AG09309 (cell line): ENCODE measurements around the gene PSMD13.
A peak's percentile ranks its signal among the peaks of the same experiment; 100 is the strongest.
"Not testable (repeated sequence)": the region's sequence is repeated elsewhere in the genome, so short reads cannot be mapped to it uniquely, and the experiment has no call there.

Source experiments
- DNase-seq: peaks from one replicate; pipeline ENCODE4 v3.0.0-alpha.2; 2010; ENCODE audit warnings: low read depth
- H3K4me3 ChIP-seq: 2 replicates; pipeline ENCODE4 v1.5.1; 2011; ENCODE audit warnings: mild to moderate bottlenecking, low read depth, low read length, moderate library complexity; ENCODE audit not compliant: control insufficient read depth
- CTCF ChIP-seq: IDR thresholded peaks from 2 replicates; pipeline ENCODE4 v1.5.1; 2011; ENCODE audit warnings: mild to moderate bottlenecking, low read depth, low read length, inconsistent platforms; ENCODE audit not compliant: insufficient read depth, control insufficient read depth; ENCODE audit errors: missing control alignments

PSMD13 gene

GRCh38 chr11:257766-258493 is 21.2 kb downstream of the PSMD13 start:
- peak; percentile 27 for TF ChIP-seq CTCF
- H3K4me3 ChIP-seq: no peak overlapping the region
- DNase-seq: no peak

- no peak for DNase-seq
- no peak for TF ChIP-seq CTCF
- H3K4me3 ChIP-seq: no peak overlapping the region
Measured at GRCh38 chr11:259413-259812, 22.6 kb downstream of the PSMD13 start.

- no peak overlapping the region for H3K4me3 ChIP-seq
- no peak for DNase-seq
- no peak for TF ChIP-seq CTCF
Measured at GRCh38 chr11:261624-262023, 24.8 kb downstream of the PSMD13 start.

GRCh38 chr11:266676-267439 is 30.1 kb downstream of the PSMD13 start:
- TF ChIP-seq CTCF: no peak
- DNase-seq: no peak
- H3K4me3 ChIP-seq: no peak overlapping the region

- no peak for DNase-seq
- no peak overlapping the region for H3K4me3 ChIP-seq
- no peak for TF ChIP-seq CTCF
Measured at GRCh38 chr11:267491-267994, 30.8 kb downstream of the PSMD13 start.

- not testable (repeated sequence) for H3K4me3 ChIP-seq
- DNase-seq: peak; percentile 18
- peak; percentile 27 for TF ChIP-seq CTCF
Measured at GRCh38 chr11:268716-269145, 32.0 kb downstream of the PSMD13 start.
